IMR-90 (cell line): ENCODE results near the gene AMOTL1. TPM values are rescaled to one million over a fixed set of nuclear protein-coding genes. Genes with fewer than 3 reads are reported as not detected.
"Not testable (repeated sequence)": the region's sequence is repeated elsewhere in the genome, so short reads cannot be mapped to it uniquely, and the experiment has no call there.

Experiments used
- ATAC-seq: fragments of 200-7000 bp; cut with Tn5 transposase; 2 replicates; pipeline ENCODE4 v1.9.1; 2020; ENCODE audit warnings: low read depth, mild to moderate bottlenecking, moderate library complexity
- BruUV-seq: library from RNA; stranded (reverse); fragments of 400-500 nt; replicated peaks from 2 replicates; lab custom pipeline; 2021; lab: Mats Ljungman, UMichigan
- CTCF ChIA-PET: fragments of 300-600 bp; formaldehyde crosslinking; extraction: SDS; loops from one replicate; lab custom pipeline; 2021; ENCODE audit warnings: antibody characterized with exemption; lab: Yijun Ruan, JAX
- POLR2A ChIA-PET: fragments of 300-600 bp; sonication (Branson Sonifier 250); formaldehyde crosslinking; loops from one replicate; lab custom pipeline; 2022; ENCODE audit warnings: antibody characterized with exemption; ENCODE audit not compliant: unreplicated experiment; lab: Charles Lee
- DNase-seq: peaks from one replicate; pipeline ENCODE4 v3.0.0; 2013
- H2AFZ ChIP-seq: replicated peaks from 2 replicates; pipeline ENCODE3; 2013; ENCODE audit warnings: low read length, mild to moderate bottlenecking; ENCODE audit not compliant: poor library complexity
- H2AK5ac ChIP-seq: 2 replicates; pipeline ENCODE4 v1.6.1; 2013; ENCODE audit warnings: low read depth, low read length, inconsistent platforms
- H2AK9ac ChIP-seq: replicated peaks from 2 replicates; pipeline ENCODE3; 2013; ENCODE audit warnings: mild to moderate bottlenecking, low read depth, low read length, moderate library complexity; ENCODE audit not compliant: poor library complexity
- H2BK120ac ChIP-seq: 2 replicates; pipeline ENCODE4 v1.6.1; 2013; ENCODE audit warnings: low read depth, low read length, inconsistent platforms
- H2BK15ac ChIP-seq: 3 replicates; pipeline ENCODE4 v1.6.1; 2013; ENCODE audit warnings: low read depth, low read length, inconsistent platforms
- H2BK20ac ChIP-seq: 2 replicates; pipeline ENCODE4 v1.6.1; 2013; ENCODE audit warnings: low read depth, mild to moderate bottlenecking, inconsistent platforms, low read length, moderate library complexity
- H2BK5ac ChIP-seq: 2 replicates; pipeline ENCODE4 v1.6.1; 2013; ENCODE audit warnings: mild to moderate bottlenecking, low read depth, low read length, inconsistent platforms; ENCODE audit not compliant: poor library complexity, severe bottlenecking
- H3K14ac ChIP-seq: replicated peaks from 2 replicates; pipeline ENCODE4 v1.6.1; 2013; ENCODE audit warnings: low read depth, low read length, inconsistent platforms
- H3K18ac ChIP-seq: 2 replicates; pipeline ENCODE4 v1.6.1; 2013; ENCODE audit warnings: low read depth, low read length, control low read depth
- H3K23ac ChIP-seq: 2 replicates; pipeline ENCODE4 v1.6.1; 2013; ENCODE audit warnings: low read depth, low read length, inconsistent platforms
- H3K27ac ChIP-seq: 2 replicates; pipeline ENCODE4 v1.5.1; 2013; ENCODE audit warnings: mild to moderate bottlenecking, control low read depth, low read length; ENCODE audit not compliant: insufficient read depth
- H3K27me3 ChIP-seq: 2 replicates; pipeline ENCODE4 v1.6.1; 2013; ENCODE audit warnings: low read length; ENCODE audit not compliant: control insufficient read depth, insufficient read depth
- H3K36me3 ChIP-seq: 2 replicates; pipeline ENCODE4 v1.6.1; 2013; ENCODE audit warnings: low read length, mixed read lengths; ENCODE audit not compliant: control insufficient read depth, insufficient read depth
- H3K4ac ChIP-seq: 2 replicates; pipeline ENCODE4 v1.6.1; 2013; ENCODE audit warnings: low read depth, low read length, inconsistent platforms
- H3K4me1 ChIP-seq: 2 replicates; pipeline ENCODE4 v1.6.1; 2013; ENCODE audit warnings: low read length, mixed read lengths; ENCODE audit not compliant: control insufficient read depth, insufficient read depth
- H3K4me2 ChIP-seq: 2 replicates; pipeline ENCODE4 v1.6.1; 2013; ENCODE audit warnings: low read depth, mild to moderate bottlenecking, control low read depth, low read length, moderate library complexity
- H3K4me3 ChIP-seq: 2 replicates; pipeline ENCODE4 v1.5.1; 2013; ENCODE audit warnings: low read depth, mild to moderate bottlenecking, control low read depth, low read length, moderate library complexity; ENCODE audit not compliant: insufficient read depth
- H3K56ac ChIP-seq: 2 replicates; pipeline ENCODE4 v1.6.1; 2013; ENCODE audit warnings: low read length, inconsistent platforms; ENCODE audit not compliant: insufficient read depth; ENCODE audit errors: extremely low read depth
- H3K79me1 ChIP-seq, 2 experiments: 2 replicates each; pipeline ENCODE4 v1.6.1; 2013; ENCODE audit warnings: low read length in 2 of 2, inconsistent platforms in 1 of 2, low read depth in 1 of 2
- H3K9ac ChIP-seq: 2 replicates; pipeline ENCODE4 v1.6.1; 2013; ENCODE audit warnings: low read depth, low read length, control low read depth
- H3K9me1 ChIP-seq: 2 replicates; pipeline ENCODE4 v1.6.1; 2013; ENCODE audit warnings: low read length, inconsistent platforms; ENCODE audit not compliant: insufficient read depth
- H3K9me3 ChIP-seq: 2 replicates; pipeline ENCODE4 v1.6.1; 2013; ENCODE audit warnings: low read length; ENCODE audit not compliant: control insufficient read depth, insufficient read depth
- H4K20me1 ChIP-seq: 2 replicates; pipeline ENCODE4 v1.6.1; 2013; ENCODE audit warnings: low read length, inconsistent platforms; ENCODE audit not compliant: insufficient read depth
- H4K5ac ChIP-seq: 2 replicates; pipeline ENCODE4 v1.6.1; 2013; ENCODE audit warnings: mild to moderate bottlenecking, low read depth, low read length, control low read depth
- H4K8ac ChIP-seq, 2 experiments: 2 replicates each; pipeline ENCODE4 v1.6.1; 2013; ENCODE audit warnings: low read depth in 2 of 2, low read length in 2 of 2, control low read depth in 1 of 2, inconsistent platforms in 1 of 2
- H4K91ac ChIP-seq: 2 replicates; pipeline ENCODE4 v1.6.1; 2013; ENCODE audit warnings: low read depth, low read length, inconsistent platforms; ENCODE audit not compliant: insufficient read depth
- MAFK ChIP-seq: IDR thresholded peaks from 2 replicates; pipeline ENCODE4 v1.6.1; 2012; ENCODE audit warnings: low read depth, low read length, improper control_type of control experiment
- WGBS, 2 experiments: methylation state at CpG; one replicate each; pipeline versions ENCODE4 v1.1.5 to v1.1.7; 2013; ENCODE audit warnings: missing lambda C conversion rate in 2 of 2; ENCODE audit not compliant: insufficient read length in 1 of 2; ENCODE audit errors: extremely low coverage in 2 of 2; 5-methylcytosine and 5-hydroxymethylcytosine counted together
- dilution Hi-C: fragments of 300-500 bp; cut with HindIII; formaldehyde crosslinking; loops from one replicate; pipeline ENCODE4 v1.14.3; 2018; ENCODE audit warnings: low sequenced_read_pairs; ENCODE audit not compliant: unreplicated experiment
- in situ Hi-C: fragments of 300-500 bp; cut with MboI; formaldehyde crosslinking; loops from 3 replicates; pipeline ENCODE4 v1.14.3; 2019; ENCODE audit warnings: low sequenced_read_pairs, inconsistent platforms, mixed read lengths
- intact Hi-C: fragments of 100-400 bp; cut with micrococcal nuclease; formaldehyde crosslinking; loops from 2 replicates; pipeline ENCODE4 v1.10.0; 2022
- polyA plus RNA-seq, 3 experiments: library from polyadenylated mRNA; depleted of rRNA; stranded (reverse); fragments of >200 nt; gene quantifications; 2 replicates each; pipeline ENCODE4 v1.2.3, GENCODE V29; 2012; ENCODE audit warnings: low replicate concordance in 1 of 3
- total RNA-seq: library from RNA; depleted of rRNA; stranded (reverse); fragments of >200 nt; gene quantifications from 2 replicates; pipeline ENCODE4 v1.2.3, GENCODE V29; 2012

AMOTL1 gene
- total and polyA plus RNA-seq, 2 of the 4 experiments (the other 2 are of a cell fraction): 18.6 to 49.5 TPM

DNA sequence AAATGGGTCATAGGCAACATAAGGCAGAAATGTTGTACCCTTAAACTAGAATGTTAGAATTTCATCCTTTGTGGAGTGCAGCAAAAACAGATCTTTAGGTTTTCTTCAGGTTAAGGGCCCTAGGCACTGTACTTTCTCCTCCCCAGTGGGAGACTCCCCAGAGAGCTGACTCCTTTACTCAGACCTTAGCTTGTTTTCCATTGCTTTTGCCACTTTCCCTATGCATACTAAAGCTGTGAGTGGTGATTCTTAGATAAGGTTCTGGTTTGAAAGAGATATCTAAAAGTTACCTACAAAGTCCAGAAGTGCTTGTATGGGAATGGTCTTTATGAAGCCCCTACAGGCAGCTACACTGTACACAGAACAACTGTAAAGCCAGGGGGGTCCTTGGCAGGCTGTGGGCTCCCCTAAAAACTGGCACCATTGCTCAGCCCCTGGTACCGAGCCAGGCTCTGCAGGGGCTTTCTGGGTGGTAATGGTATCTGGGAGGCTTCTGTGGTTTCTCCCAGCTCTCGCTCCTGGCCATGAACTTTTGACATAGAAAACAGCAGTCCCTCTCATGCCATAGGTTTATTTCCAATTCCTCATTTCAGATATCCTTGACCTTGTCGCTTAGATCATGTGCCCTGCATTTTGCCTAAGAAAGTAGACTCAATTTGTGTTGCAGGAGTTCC lies 23.2 kb downstream of the AMOTL1 start:
- POLR2A ChIA-PET: interaction anchor here (0.5 kb wide), 1 partner anchor 98 kb away, joined by 4 read pairs; no protein-coding TSS in a partner anchor
- no peak for DNase-seq
- Histone ChIP-seq H3K27ac (no peak overlapping the region; the same call in 1 of the 2 replicates), H2BK15ac (no peak overlapping the region), H3K9me3 (no peaks in the 10 kb centered on the region), H3K4me3 (no peak overlapping the region), H2AFZ (no peak overlapping the region), H3K23ac (no peak overlapping the region), H2BK20ac (no peak overlapping the region), H3K18ac (no peak overlapping the region), H2AK9ac (no peak overlapping the region), H2BK120ac (no peak overlapping the region), H3K56ac (no peak overlapping the region), H3K4me1 (peaks cover 42% of the 10 kb centered on the region), H4K8ac (no peak overlapping the region), H4K20me1 (peaks cover 58% of the 10 kb centered on the region), H3K9me1 (peaks cover 29% of the 10 kb centered on the region), H3K36me3 (no peaks in the 10 kb centered on the region), H3K9ac (no peak overlapping the region), H3K27me3 (no peaks in the 10 kb centered on the region), H3K4ac (no peak overlapping the region), H2BK5ac (no peak overlapping the region), H4K91ac (no peak overlapping the region), H3K79me1 (peaks cover 40 to 87% of the 10 kb centered on the region in 2 experiments), H2AK5ac (no peak overlapping the region), H3K14ac (peak overlapping the region; percentile 1; the same call in 1 of the 2 replicates), H3K4me2 (no peak overlapping the region), H4K5ac (no peak overlapping the region)
- dilution Hi-C loops (no loop called here), in situ Hi-C loops (no loop called here), intact Hi-C loops (no loop called here)
- CTCF ChIA-PET: no interaction called here
- WGBS, 2 experiments: no CpG with 5 or more reads among the region's 3 CpGs
- no TSS peak for BruUV-seq
- no peak for ATAC-seq
- TF ChIP-seq MAFK: no peak

DNA sequence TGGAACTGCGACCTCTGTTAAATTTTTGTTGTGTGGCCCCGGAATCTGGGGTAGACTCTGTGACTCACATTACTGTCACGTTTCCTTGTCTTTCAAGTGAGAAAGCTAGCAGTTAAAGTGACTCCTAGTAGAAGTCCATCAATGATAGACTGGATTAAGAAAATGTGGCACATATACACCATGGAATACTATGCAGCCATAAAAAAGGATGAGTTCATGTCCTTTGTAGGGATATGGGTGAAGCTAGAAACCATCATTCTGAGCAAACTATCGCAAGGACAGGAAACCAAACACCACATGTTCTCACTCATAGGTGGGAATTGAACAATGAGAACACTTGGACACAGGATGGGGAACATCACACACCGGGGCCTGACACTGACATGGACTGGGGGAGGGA lies 23.8 kb downstream of the AMOTL1 start:
- H2BK20ac ChIP-seq, POLR2A ChIA-PET, H3K4me3 ChIP-seq, H3K9me3 ChIP-seq, H3K4ac ChIP-seq, H3K18ac ChIP-seq, H4K8ac ChIP-seq, H3K9ac ChIP-seq, H4K91ac ChIP-seq, H3K4me2 ChIP-seq, CTCF ChIA-PET, dilution Hi-C loops, H3K56ac ChIP-seq, H3K27me3 ChIP-seq, H2AK9ac ChIP-seq, BruUV-seq, H3K14ac ChIP-seq, H2BK120ac ChIP-seq, H4K5ac ChIP-seq, H2BK15ac ChIP-seq, H3K27ac ChIP-seq, intact Hi-C loops, H2BK5ac ChIP-seq, H2AFZ ChIP-seq, H3K23ac ChIP-seq, ATAC-seq, H2AK5ac ChIP-seq, DNase-seq, H3K36me3 ChIP-seq, in situ Hi-C loops: not testable (repeated sequence)
- H3K79me1 ChIP-seq: peaks cover 39 to 88% of the 10 kb centered on the region in 2 experiments
- H4K20me1 ChIP-seq: peaks cover 57% of the 10 kb centered on the region
- 100% methylated on average over 2 of the region's 5 CpGs; no CpG with 5 or more reads in 1 of the 2 experiments for WGBS, 2 experiments
- peaks cover 30% of the 10 kb centered on the region for H3K9me1 ChIP-seq
- peaks cover 43% of the 10 kb centered on the region for H3K4me1 ChIP-seq
